ENCODE data around the gene PRLR. TPM values are rescaled to one million over a fixed set of nuclear protein-coding genes. Genes with fewer than 3 reads are reported as not detected.

PRLR gene
- total RNA-seq, 1 experiment from 2014 or later, result 2.5 TPM

GRCh38 chr5:35228310-35228709, 2.0 kb downstream of the PRLR start:
- no CpG with 5 or more reads among the region's 2 CpGs for WGBS (ENCODE audit: extremely low coverage, insufficient read length, low lambda C conversion rate)

More at GRCh38 chr5:35228310-35228709, 2.0 kb downstream of the PRLR start:
- Mint-ChIP-seq H3K36me3 (ENCODE audit: insufficient read depth in 1 of 3, low read depth in 3 of 3) (peaks cover 0 to 8% (median 0%) of the 10 kb centered on the region in 3 experiments; a peak in 2 of 7 replicates), H3K9me3 (no peaks in the 10 kb centered on the region; a peak in 1 of 5 replicates), H3K4me3 (peak overlapping the region in 1 of 2 experiments; percentile 50; a peak in 1 of 5 replicates), H3K27ac (no peak overlapping the region), H3K27me3 (ENCODE audit: low read depth) (peaks cover 8% of the 10 kb centered on the region), H3K4me1 (peaks cover 21 to 24% of the 10 kb centered on the region in 2 experiments)
- no peak for DNase-seq
- Histone ChIP-seq H3K23ac (ENCODE audit: insufficient read length, low read depth, low read length) (no peak overlapping the region), H2BK12ac (ENCODE audit: insufficient read length, low read depth, low read length) (no peak overlapping the region), H3K14ac (ENCODE audit: insufficient read depth, low read length) (no peak overlapping the region), H3K27ac (ENCODE audit: insufficient read length, low read depth, low read length) (no peak overlapping the region), H2BK20ac (ENCODE audit: low read depth, low read length, poor library complexity, severe bottlenecking) (no peak overlapping the region), H3K4me2 (ENCODE audit: insufficient read depth, insufficient read length, low read length) (no peak overlapping the region), H3K79me1 (ENCODE audit: insufficient read depth, low read depth, low read length, poor library complexity, severe bottlenecking) (no peaks in the 10 kb centered on the region), H3K4me1 (ENCODE audit: insufficient read depth, low read length) (0 out of 2 replicates have a peak, but pooled peaks cover 2% of the 10 kb centered on the region), H3K4ac (ENCODE audit: low read depth, low read length) (no peak overlapping the region), H2BK5ac (ENCODE audit: insufficient read length, low read length) (no peak overlapping the region), H2AFZ (ENCODE audit: low read length) (no peak overlapping the region), H3K27me3 (ENCODE audit: insufficient read depth, low read length) (no peaks in the 10 kb centered on the region), H3K18ac (ENCODE audit: insufficient read length, low read depth, low read length) (no peak overlapping the region), H3K9me3 (ENCODE audit: control insufficient read depth, low read depth, low read length) (no peaks in the 10 kb centered on the region), H4K5ac (ENCODE audit: insufficient read length, low read depth, low read length) (no peak overlapping the region), H4K91ac (ENCODE audit: insufficient read length, low read depth, low read length) (no peak overlapping the region), H2AK5ac (ENCODE audit: insufficient read length, low read length) (no peak overlapping the region), H2BK15ac (ENCODE audit: low read depth, low read length) (no peak overlapping the region), H3K79me2 (ENCODE audit: insufficient read depth, low read length) (no peaks in the 10 kb centered on the region), H4K20me1 (ENCODE audit: control insufficient read depth, insufficient read depth, insufficient read length) (no peaks in the 10 kb centered on the region), H3K23me2 (ENCODE audit: insufficient read length, low read depth, low read length, poor library complexity, severe bottlenecking) (peaks cover 9% of the 10 kb centered on the region), H3K9ac (ENCODE audit: extremely low read depth, insufficient read length, low read length) (no peak overlapping the region), H3T11ph (ENCODE audit: low read length) (no peak overlapping the region), H4K8ac (replicated peaks; ENCODE audit: insufficient read length, low read depth, low read length) (no peak overlapping the region), H3K56ac (ENCODE audit: insufficient read length, low read depth, low read length) (no peak overlapping the region), H2BK120ac (ENCODE audit: low read depth, low read length, poor library complexity, severe bottlenecking) (no peak overlapping the region)
- no peak for TF ChIP-seq CTCF (conservative IDR thresholded peaks at IDR 0.05)
